ENCODE measurements around the gene DYDC1.
A peak's percentile ranks its signal among the peaks of the same experiment; 100 is the strongest.
"Not testable (repeated sequence)": the region's sequence is repeated elsewhere in the genome, so short reads cannot be mapped to it uniquely, and the experiment has no call there.

The DYDC1 gene

DNA sequence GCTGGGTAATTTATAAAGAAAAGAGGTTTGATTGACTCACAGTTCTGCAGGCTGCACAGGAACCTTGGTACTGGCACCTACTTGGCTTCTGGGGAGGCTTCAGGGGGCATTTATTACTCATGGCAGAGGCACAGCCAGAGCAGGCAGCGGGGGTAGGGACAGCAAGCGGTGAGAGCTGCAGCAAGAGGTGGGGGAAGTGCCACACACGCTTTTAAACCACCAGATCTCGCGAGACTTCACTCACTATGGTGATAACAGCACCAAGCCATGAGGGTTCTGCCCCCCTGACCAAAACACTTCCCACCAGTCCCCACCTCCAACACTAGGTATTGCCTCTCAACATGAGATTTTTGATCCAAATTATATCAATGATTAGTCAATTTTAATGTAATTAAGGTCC lies 43.0 kb downstream of the DYDC1 start:
- no peaks in the 10 kb centered on the region for H3K9me3 ChIP-seq (ENCODE audit: control insufficient read depth, insufficient read depth, low read length)
- H3K9ac ChIP-seq (ENCODE audit: low read depth, low read length): no peak overlapping the region
- no peaks in the 10 kb centered on the region for H3K36me3 ChIP-seq (ENCODE audit: control insufficient read depth, insufficient read depth, low read length)
- no peaks in the 10 kb centered on the region for H3K27me3 ChIP-seq (ENCODE audit: control insufficient read depth, insufficient read depth, low read length)
- no peaks in the 10 kb centered on the region for H3K4me1 ChIP-seq (ENCODE audit: control insufficient read depth, insufficient read depth, low read length)
- no peak overlapping the region for H3K4me3 ChIP-seq (ENCODE audit: low read depth, low read length)

- not testable (repeated sequence) for H3K27me3 ChIP-seq (ENCODE audit: control insufficient read depth, insufficient read depth, low read length); H3K9ac ChIP-seq (ENCODE audit: low read depth, low read length); H3K36me3 ChIP-seq (ENCODE audit: control insufficient read depth, insufficient read depth, low read length); H3K9me3 ChIP-seq (ENCODE audit: control insufficient read depth, insufficient read depth, low read length); H3K4me3 ChIP-seq (ENCODE audit: low read depth, low read length); H3K4me1 ChIP-seq (ENCODE audit: control insufficient read depth, insufficient read depth, low read length)
These were observed 50.6 kb downstream of the DYDC1 start for GRCh38 chr10:80305989-80306388.

GRCh38 chr10:80296942-80297341 lies 59.6 kb downstream of the DYDC1 start:
- Histone ChIP-seq H3K9ac (ENCODE audit: low read depth, low read length) (no peak overlapping the region), H3K4me3 (ENCODE audit: low read depth, low read length) (no peak overlapping the region), H3K27me3 (ENCODE audit: control insufficient read depth, insufficient read depth, low read length) (no peaks in the 10 kb centered on the region), H3K4me1 (ENCODE audit: control insufficient read depth, insufficient read depth, low read length) (no peaks in the 10 kb centered on the region), H3K36me3 (ENCODE audit: control insufficient read depth, insufficient read depth, low read length) (no peaks in the 10 kb centered on the region), H3K9me3 (ENCODE audit: control insufficient read depth, insufficient read depth, low read length) (no peaks in the 10 kb centered on the region)

GRCh38 chr10:80292607-80293239 lies 63.8 kb downstream of the DYDC1 start:
- H3K4me1 ChIP-seq (ENCODE audit: control insufficient read depth, insufficient read depth, low read length): peaks cover 6% of the 10 kb centered on the region
- H3K27me3 ChIP-seq (ENCODE audit: control insufficient read depth, insufficient read depth, low read length): peaks cover 6% of the 10 kb centered on the region
- no peaks in the 10 kb centered on the region for H3K36me3 ChIP-seq (ENCODE audit: control insufficient read depth, insufficient read depth, low read length)
- no peak overlapping the region for H3K9ac ChIP-seq (ENCODE audit: low read depth, low read length)
- H3K4me3 ChIP-seq (ENCODE audit: low read depth, low read length): no peak overlapping the region
- H3K9me3 ChIP-seq (ENCODE audit: control insufficient read depth, insufficient read depth, low read length): no peaks in the 10 kb centered on the region

DNA sequence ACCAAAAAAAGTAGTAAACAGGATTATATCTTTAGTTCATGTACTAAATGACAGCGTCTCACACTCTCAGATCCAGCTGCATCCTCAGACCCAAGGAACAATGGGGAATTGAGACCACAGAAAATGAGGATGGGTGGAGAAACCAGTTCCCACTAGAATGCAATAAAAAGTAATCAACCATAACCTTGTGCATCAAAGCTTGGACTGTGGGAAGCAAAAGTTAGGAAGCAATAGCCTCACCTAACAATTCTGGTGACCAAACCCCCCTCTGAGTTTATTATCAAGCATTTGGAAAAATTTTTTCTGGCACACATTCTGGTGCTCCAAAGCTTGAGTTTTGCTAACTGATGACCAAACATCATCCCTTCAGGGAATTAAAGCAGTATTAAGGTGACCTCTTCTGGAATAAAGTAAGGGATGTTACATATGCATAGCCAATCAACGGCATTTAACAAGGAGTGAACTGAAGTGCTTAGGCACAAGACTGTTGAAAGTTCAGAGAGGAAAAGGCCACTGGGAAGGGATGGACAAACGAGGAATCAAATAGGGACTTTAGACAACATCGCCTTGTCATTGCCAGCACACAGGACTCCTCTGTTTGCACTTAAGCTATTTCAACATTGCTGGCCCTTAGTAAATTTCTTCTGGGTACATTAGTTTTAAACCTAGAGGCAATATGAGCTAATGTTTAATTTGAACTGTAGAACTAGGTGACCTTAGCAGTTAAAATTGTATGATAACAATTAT lies 65.9 kb downstream of the DYDC1 start:
- Histone ChIP-seq H3K27me3 (ENCODE audit: control insufficient read depth, insufficient read depth, low read length) (peaks cover 6% of the 10 kb centered on the region), H3K9ac (ENCODE audit: low read depth, low read length) (no peak overlapping the region), H3K36me3 (ENCODE audit: control insufficient read depth, insufficient read depth, low read length) (no peaks in the 10 kb centered on the region), H3K4me1 (ENCODE audit: control insufficient read depth, insufficient read depth, low read length) (peaks cover 6% of the 10 kb centered on the region), H3K9me3 (ENCODE audit: control insufficient read depth, insufficient read depth, low read length) (no peaks in the 10 kb centered on the region), H3K4me3 (ENCODE audit: low read depth, low read length) (no peak overlapping the region)

GRCh38 chr10:80289451-80290287 lies 66.9 kb downstream of the DYDC1 start, which contains the start of gene MAT1A:
Gene MAT1A, minus strand, starts transcription at chr10:80289658. Its CDS starts 235 bp downstream, at chr10:80289423.
- Histone ChIP-seq H3K9ac (ENCODE audit: low read depth, low read length) (no peak within 1 kb of the TSS), H3K9me3 (ENCODE audit: control insufficient read depth, insufficient read depth, low read length) (no peaks in the 10 kb centered on the region), H3K27me3 (ENCODE audit: control insufficient read depth, insufficient read depth, low read length) (peaks cover 6% of the 10 kb centered on the region), H3K4me1 (ENCODE audit: control insufficient read depth, insufficient read depth, low read length) (peaks cover 6% of the 10 kb centered on the region), H3K36me3 (ENCODE audit: control insufficient read depth, insufficient read depth, low read length) (no peaks in the 10 kb centered on the region), H3K4me3 (ENCODE audit: low read depth, low read length) (peak within 1 kb of the TSS; percentile 1)

DNA sequence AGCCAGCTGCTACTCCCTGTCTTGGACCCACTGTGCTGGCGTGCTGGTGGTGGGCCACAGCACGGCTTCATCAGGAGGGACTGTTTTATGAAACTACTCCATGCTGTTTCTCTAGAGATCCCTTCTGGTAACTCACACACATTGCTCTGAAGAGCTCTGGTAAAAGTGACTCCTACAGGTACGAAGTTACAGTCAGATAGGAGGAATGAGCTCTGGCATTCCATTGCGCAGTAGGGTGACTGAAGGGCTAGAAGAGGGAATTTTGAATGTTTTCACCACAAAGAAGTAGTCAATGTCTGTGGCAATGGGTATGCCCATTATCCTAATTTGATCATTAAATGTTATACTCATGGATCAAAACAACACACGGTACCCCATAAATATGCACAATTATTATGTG lies 67.7 kb downstream of the DYDC1 start:
- Histone ChIP-seq H3K27me3 (ENCODE audit: control insufficient read depth, insufficient read depth, low read length) (peaks cover 6% of the 10 kb centered on the region), H3K4me3 (ENCODE audit: low read depth, low read length) (no peak overlapping the region), H3K9ac (ENCODE audit: low read depth, low read length) (no peak overlapping the region)

More for the DNA sequence above, 67.7 kb downstream of the DYDC1 start:
- Histone ChIP-seq H3K9me3 (ENCODE audit: control insufficient read depth, insufficient read depth, low read length) (no peaks in the 10 kb centered on the region), H3K36me3 (ENCODE audit: control insufficient read depth, insufficient read depth, low read length) (no peaks in the 10 kb centered on the region), H3K4me1 (ENCODE audit: control insufficient read depth, insufficient read depth, low read length) (peaks cover 6% of the 10 kb centered on the region)

All from iPS-15b (cell line).